ENCODE results near the gene WNT7B.

DNA sequence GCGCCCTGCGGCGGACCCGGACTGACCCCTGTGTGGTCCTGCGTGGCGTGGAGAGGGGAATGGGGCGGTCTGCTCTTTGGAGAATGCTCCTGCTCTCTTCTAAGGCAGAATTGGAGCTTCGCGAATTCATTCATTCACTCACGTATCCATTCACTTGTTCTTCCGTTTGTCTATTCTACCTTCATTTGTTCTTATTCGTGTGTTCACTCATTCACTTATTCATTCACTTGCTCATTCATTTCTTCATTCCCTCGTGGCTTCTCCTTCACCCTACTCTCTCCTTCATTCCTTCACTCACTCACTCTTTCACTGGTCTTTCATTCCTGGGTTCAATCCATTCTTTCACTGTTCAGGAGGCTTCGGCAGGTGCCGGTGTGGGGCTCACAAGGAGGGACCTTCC lies 69.6 kb downstream of the WNT7B start:
- no peak for TF ChIP-seq BACH2 (CRISPR knock-in tag; IDR thresholded peaks at IDR 0.05; ENCODE audit: borderline replicate concordance)
- no peak for TF ChIP-seq ISL1 (CRISPR knock-in tag; IDR thresholded peaks at IDR 0.05)
- TF ChIP-seq CREB5 (CRISPR knock-in tag; IDR thresholded peaks at IDR 0.05; ENCODE audit: low read depth): no peak
- no peak for TF ChIP-seq CSRNP3 (CRISPR knock-in tag; IDR thresholded peaks at IDR 0.05)
- TF ChIP-seq TCF4 (CRISPR knock-in tag; IDR thresholded peaks at IDR 0.05; ENCODE audit: borderline replicate concordance): no peak
- TF ChIP-seq OSR1 (CRISPR knock-in tag; IDR thresholded peaks at IDR 0.05): no peak
